Neural crest cell (in vitro differentiated cells): ENCODE results near the gene PACRG. TPM values are rescaled to one million over a fixed set of nuclear protein-coding genes. Genes with fewer than 3 reads are reported as not detected.

ENCODE experiments used
- DNase-seq: peaks from one replicate; pipeline ENCODE4 v3.0.0; 2021; ENCODE audit warnings: low read depth, mixed read lengths, low spot score
- H3K27ac Mint-ChIP-seq: one replicate; pipeline ENCODE4 v1.8.0; 2021; ENCODE audit warnings: mild to moderate bottlenecking, mixed read lengths; ENCODE audit not compliant: unreplicated experiment
- H3K27me3 Mint-ChIP-seq: 2 replicates; pipeline ENCODE4 v1.8.0; 2021; ENCODE audit warnings: low read depth, mild to moderate bottlenecking, mixed read lengths
- H3K36me3 Mint-ChIP-seq: 2 replicates; pipeline ENCODE4 v1.8.0; 2021; ENCODE audit warnings: low read depth, mild to moderate bottlenecking, mixed read lengths
- H3K4me1 Mint-ChIP-seq: 2 replicates; pipeline ENCODE4 v1.8.0; 2021; ENCODE audit warnings: mixed read lengths
- H3K4me3 Mint-ChIP-seq: one replicate; pipeline ENCODE4 v1.8.0; 2021; ENCODE audit warnings: mild to moderate bottlenecking, mixed read lengths
- H3K9me3 Mint-ChIP-seq: 2 replicates; pipeline ENCODE4 v1.8.0; 2021; ENCODE audit warnings: mixed read lengths
- total RNA-seq: library from RNA; stranded (reverse); gene quantifications from 2 replicates; pipeline ENCODE4 v1.2.1, GENCODE V29; 2021
- TF ChIP-seq, protein P1 (sequence below): fragments of 200-600 bp; sonication (generic); conservative IDR thresholded peaks from 2 replicates; pipeline ENCODE4 v1.5.0; 2021; ENCODE audit warnings: antibody characterized with exemption, mild to moderate bottlenecking

The PACRG gene
- total RNA-seq, 1 donor from 2014 or later, result 1.8 TPM

DNA sequence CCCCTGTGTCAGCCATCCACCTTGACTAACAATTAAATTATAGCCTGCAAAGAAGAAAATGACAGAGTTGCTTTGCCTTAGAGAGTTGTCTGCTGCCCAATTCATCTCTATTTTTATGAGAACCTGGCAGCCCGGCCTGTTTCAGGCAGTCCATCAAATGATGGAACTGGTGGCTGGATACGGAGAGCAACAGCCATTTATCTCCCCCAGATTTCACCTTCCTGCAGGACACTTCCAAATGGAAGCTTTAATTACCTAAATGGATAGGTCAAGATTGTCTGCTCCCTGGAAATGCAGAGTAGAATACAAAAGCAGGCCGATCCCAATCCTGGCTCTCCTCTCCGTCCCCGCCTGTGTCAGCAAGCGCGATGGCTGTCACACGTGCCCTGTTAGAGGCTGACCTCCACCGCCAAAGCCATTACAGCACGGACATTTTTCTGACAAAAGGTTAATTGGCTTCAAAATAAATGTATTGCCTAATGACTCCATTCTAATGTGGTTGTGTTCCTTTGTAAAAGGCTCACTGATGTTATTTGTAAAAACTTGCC, 86.7 kb downstream of the PACRG start:
- H3K36me3 Mint-ChIP-seq, result peaks cover 8% of the 10 kb centered on the region
- TF ChIP-seq, protein P1, sequence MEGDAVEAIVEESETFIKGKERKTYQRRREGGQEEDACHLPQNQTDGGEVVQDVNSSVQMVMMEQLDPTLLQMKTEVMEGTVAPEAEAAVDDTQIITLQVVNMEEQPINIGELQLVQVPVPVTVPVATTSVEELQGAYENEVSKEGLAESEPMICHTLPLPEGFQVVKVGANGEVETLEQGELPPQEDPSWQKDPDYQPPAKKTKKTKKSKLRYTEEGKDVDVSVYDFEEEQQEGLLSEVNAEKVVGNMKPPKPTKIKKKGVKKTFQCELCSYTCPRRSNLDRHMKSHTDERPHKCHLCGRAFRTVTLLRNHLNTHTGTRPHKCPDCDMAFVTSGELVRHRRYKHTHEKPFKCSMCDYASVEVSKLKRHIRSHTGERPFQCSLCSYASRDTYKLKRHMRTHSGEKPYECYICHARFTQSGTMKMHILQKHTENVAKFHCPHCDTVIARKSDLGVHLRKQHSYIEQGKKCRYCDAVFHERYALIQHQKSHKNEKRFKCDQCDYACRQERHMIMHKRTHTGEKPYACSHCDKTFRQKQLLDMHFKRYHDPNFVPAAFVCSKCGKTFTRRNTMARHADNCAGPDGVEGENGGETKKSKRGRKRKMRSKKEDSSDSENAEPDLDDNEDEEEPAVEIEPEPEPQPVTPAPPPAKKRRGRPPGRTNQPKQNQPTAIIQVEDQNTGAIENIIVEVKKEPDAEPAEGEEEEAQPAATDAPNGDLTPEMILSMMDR, result no peak
- peaks cover 5% of the 10 kb centered on the region for H3K4me1 Mint-ChIP-seq
- H3K27ac Mint-ChIP-seq, result no peak overlapping the region
- H3K27me3 Mint-ChIP-seq, result no peaks in the 10 kb centered on the region
- H3K4me3 Mint-ChIP-seq, result no peak overlapping the region
- no peak for DNase-seq
- peaks cover 5% of the 10 kb centered on the region for H3K9me3 Mint-ChIP-seq

DNA sequence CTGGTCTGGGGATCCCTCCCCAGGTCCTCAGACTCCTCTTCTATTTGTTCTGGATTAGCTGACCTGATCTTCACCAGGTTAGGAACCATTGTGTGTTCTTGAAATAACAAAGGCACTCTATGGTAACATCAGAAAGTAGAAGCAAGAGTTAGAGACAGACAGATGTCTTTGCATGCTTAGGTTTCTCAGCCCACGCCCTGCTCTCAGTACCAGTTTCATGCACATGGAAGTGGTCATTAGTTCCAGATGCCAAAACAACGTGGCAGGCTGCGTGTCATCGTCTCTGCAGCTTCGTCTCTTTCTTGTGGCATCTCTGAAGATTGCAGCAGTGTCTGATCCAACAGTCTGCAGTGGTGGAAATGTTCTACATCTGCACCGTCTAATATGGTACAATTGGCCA, 89.4 kb downstream of the PACRG start:
- no peak overlapping the region for H3K27ac Mint-ChIP-seq
- no peak for DNase-seq
- peaks cover 21% of the 10 kb centered on the region for H3K4me1 Mint-ChIP-seq
- peaks cover 3% of the 10 kb centered on the region for H3K9me3 Mint-ChIP-seq
- TF ChIP-seq, protein P1, result no peak
- H3K27me3 Mint-ChIP-seq, result no peaks in the 10 kb centered on the region
- no peak overlapping the region for H3K4me3 Mint-ChIP-seq
- H3K36me3 Mint-ChIP-seq, result no peaks in the 10 kb centered on the region

GRCh38 chr6:162819284-162819683, 91.5 kb downstream of the PACRG start:
- H3K9me3 Mint-ChIP-seq, result peaks cover 7% of the 10 kb centered on the region
- DNase-seq, result no peak
- H3K4me3 Mint-ChIP-seq, result no peak overlapping the region
- TF ChIP-seq, protein P1, result no peak
- no peak overlapping the region for H3K27ac Mint-ChIP-seq
- H3K4me1 Mint-ChIP-seq, result peaks cover 21% of the 10 kb centered on the region
- H3K27me3 Mint-ChIP-seq, result no peaks in the 10 kb centered on the region
- H3K36me3 Mint-ChIP-seq, result no peaks in the 10 kb centered on the region

DNA sequence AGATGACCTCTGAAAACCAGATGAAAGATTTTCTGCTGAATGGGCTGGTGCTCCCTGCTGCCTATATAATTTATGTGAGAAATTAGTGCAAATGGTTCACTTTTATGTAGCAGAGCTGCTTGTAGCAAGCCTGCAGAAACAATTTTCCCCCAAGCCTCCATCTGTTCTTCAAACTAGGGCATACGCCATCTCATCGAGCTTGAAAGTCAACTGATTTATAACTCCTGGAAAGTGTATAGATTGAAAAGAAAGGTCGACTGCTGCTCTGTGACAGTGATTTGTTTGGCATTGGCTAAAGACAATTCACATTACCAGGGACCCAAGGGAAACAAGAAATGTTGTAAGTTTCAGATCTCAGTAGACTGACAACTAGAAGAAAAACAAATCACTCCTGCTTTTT, 93.3 kb downstream of the PACRG start:
- peaks cover 19% of the 10 kb centered on the region for H3K4me1 Mint-ChIP-seq

GRCh38 chr6:162825597-162825996, 97.8 kb downstream of the PACRG start:
- no peaks in the 10 kb centered on the region for H3K36me3 Mint-ChIP-seq
- no peak for DNase-seq
- H3K9me3 Mint-ChIP-seq, result peaks cover 7% of the 10 kb centered on the region
- H3K4me3 Mint-ChIP-seq, result no peak overlapping the region
- no peak overlapping the region for H3K27ac Mint-ChIP-seq
- H3K27me3 Mint-ChIP-seq, result no peaks in the 10 kb centered on the region
- peaks cover 16% of the 10 kb centered on the region for H3K4me1 Mint-ChIP-seq
- TF ChIP-seq, protein P1, result no peak

More for the DNA sequence above, 93.3 kb downstream of the PACRG start:
- Mint-ChIP-seq H3K36me3 (no peaks in the 10 kb centered on the region), H3K27me3 (no peaks in the 10 kb centered on the region), H3K9me3 (peaks cover 7% of the 10 kb centered on the region), H3K4me3 (no peak overlapping the region), H3K27ac (no peak overlapping the region)
- TF ChIP-seq, protein P1, result no peak
- no peak for DNase-seq
